Stimulated activated CD4-positive, alpha-beta T cell treated with anti-CD3 and anti-CD28 coated beads, TNF-alpha, amount 100 ng/mL, for 24 hours (primary cell): Measurements from ENCODE around the gene PRKCZ.
A peak's percentile ranks its signal among the peaks of the same experiment; 100 is the strongest.

Experiments used
- DNase-seq, 3 experiments: peaks; one replicate each; pipeline ENCODE4 v3.0.0-alpha.2; 2020; ENCODE audit warnings: low read depth in 3 of 3

Gene PRKCZ

GRCh38 chr1:2049718-2050431 lies at the start of gene PRKCZ:
Gene PRKCZ, plus strand, starts transcription at chr1:2050411. Its CDS starts 220 bp downstream, at chr1:2050631.
- peak; percentile 83 to 92 (median 87) for DNase-seq

GRCh38 chr1:2000432-2000831 lies 49.8 kb upstream of the PRKCZ start:
- DNase-seq = no peak

- DNase-seq = no peak
These were observed 49.4 kb upstream of the PRKCZ start for GRCh38 chr1:2000850-2001249.

DNA sequence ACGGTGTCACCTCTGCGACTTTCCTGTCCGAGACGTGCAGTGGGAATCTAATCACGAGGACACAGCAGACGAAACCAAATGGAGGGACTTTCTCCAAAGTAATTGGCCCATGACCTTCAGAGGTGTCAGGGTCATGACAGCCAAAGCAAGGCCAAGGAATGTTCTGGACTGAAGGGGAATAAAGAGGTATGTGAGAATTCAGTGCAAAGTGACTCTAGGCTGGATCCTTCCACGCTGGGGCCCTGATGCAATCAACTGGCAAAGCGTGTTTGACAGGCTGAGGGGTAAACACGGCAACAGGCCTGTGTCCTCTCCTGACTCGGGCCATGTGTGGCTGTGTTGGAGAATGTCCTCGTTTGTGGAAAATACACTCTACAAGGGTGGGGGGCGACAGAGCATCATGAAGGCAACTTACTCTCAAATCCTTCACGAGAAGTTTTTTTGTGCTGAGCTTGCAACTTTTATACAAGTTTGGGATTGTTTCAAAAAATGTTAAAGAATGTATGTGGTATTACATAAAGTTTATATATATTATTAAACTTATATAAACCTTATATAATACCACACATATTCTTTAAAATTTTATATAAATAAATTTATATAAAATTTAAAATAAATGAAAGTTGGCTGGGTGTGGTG lies 48.3 kb upstream of the PRKCZ start:
- DNase-seq = no peak

DNA sequence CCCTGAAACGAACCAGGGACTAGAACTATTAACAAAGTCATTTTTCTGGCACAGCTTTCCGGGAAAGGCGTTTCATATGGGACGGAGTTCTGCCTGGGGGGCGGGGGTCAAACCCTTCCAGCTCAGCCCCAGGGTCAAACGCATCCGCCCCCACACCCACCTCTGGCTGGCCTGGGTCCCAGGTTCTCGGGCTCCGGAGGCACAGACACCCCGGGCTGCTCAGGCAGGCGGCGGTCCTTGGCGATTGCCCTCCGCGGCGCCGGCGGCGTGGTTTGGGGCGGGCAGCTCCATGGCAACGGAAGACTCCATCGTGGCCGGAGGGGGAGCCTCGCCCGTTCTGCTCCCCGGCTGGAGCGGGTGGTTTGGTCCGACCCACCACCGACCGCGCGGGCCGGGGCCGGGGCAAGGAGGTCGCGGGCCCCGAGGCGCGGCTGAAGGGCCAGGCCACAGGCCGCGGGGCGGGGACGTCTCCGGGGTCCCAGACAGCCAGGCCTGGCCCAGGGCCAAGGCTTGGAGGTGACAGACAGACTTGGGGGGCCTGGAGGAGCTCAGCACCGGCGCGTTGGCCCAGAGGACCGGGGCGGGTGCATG lies 46.6 kb upstream of the PRKCZ start, which contains the start of gene CFAP74:
CFAP74 (minus strand) TSS at position 246 of the 591 bp plus-strand sequence. CDS start 12,830 bp downstream, outside the sequence.
- DNase-seq = no peak

GRCh38 chr1:2004856-2005255 lies 45.4 kb upstream of the PRKCZ start:
- no peak for DNase-seq

GRCh38 chr1:2009101-2010053 lies 40.8 kb upstream of the PRKCZ start:
- DNase-seq = no peak

DNA sequence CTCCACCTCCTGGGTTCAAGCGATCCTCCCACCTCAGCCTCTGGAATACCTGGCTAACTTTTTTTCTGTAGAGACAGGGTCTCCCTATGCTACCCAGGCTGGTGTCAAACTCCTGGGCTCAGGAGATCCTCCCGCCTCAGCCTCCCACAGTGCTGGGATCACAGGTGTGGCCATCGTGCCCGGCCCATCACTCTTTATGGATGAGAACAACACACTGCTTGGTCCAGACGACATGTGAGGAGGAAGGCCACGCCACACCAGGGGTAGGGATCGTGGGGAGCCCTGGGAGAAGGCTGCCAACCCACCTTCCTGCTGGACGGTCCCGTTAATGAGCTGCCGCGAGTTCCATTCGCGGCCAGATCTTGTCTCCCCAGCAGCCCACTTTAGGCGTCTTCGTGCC lies 36.0 kb upstream of the PRKCZ start:
- no peak for DNase-seq

GRCh38 chr1:2014741-2015735 lies 35.2 kb upstream of the PRKCZ start:
- no peak for DNase-seq

GRCh38 chr1:2016123-2016522 lies 34.1 kb upstream of the PRKCZ start:
- DNase-seq = no peak

DNA sequence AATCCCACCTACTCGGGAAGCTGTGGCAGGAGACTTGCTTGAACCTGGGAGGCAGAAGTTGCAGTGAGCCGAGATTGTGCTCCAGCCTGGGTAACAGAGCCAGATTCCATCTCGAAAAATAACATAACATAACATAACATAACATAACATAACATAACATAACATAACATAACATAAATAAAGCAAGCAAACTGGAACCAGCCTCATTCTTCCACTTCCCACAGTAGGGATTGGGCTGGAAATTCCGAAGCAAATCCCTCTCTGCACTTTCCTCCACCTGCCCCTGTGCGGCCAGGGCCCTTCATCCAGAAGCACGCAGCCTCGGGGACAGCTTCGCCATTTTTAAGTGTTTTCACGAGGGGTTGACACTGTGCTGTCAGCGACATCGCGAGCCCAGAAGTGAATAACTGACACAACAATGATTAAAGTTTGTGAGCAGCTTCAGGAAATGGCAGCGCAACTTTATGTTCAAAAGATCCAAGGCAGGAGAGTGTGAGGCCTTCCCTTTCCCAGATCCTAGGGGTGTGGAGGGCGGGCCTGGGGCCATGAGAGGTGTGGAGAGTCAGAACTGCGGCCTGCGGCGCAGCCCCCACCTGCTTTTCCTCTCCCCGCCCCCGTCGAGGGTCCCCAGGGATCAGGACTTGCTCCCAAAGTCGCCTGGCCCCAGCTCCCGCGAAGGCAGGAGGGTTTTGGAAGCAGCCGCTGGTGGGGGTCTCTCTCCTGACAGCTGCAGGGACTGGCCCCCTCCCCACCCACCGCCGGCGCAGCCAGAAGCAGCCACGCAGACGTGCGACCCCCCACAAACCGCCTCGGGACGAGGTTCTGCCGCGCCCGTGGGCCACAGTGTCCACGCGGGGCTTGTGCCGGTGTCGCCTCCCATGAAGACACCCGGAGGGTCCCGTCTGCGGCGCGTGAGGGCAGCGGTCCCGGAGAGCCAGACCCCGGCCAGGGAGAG lies 31.7 kb upstream of the PRKCZ start:
- no peak for DNase-seq

DNA sequence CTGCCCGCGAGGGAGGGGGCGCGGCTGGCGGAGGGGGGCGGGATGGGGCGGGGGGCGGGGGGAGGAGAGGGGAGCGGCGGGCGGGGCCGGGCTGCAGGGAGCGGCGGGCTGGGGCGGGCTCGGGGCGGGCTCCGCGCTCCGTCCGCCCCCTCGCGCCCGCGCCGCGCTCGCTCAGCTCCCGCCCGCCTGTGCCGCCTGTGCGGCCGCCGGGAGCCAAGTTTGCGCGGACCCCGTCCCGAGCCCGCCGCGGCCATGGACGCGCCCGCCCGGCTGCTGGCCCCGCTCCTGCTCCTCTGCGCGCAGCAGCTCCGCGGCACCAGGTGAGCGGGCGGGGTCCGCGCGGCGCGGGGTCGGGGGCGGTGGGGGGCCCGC lies 31.1 kb upstream of the PRKCZ start, which contains the start of gene GABRD:
GABRD (plus strand) TSS at position 174 of the 372 bp plus-strand sequence; CDS start at position 253, 79 bp downstream.
- peak in 1 of 3 experiments; percentile 7 for DNase-seq

GRCh38 chr1:2019571-2020309 lies 30.5 kb upstream of the PRKCZ start:
- DNase-seq = no peak

- DNase-seq = no peak
These were observed 29.9 kb upstream of the PRKCZ start for GRCh38 chr1:2020310-2020655.

DNA sequence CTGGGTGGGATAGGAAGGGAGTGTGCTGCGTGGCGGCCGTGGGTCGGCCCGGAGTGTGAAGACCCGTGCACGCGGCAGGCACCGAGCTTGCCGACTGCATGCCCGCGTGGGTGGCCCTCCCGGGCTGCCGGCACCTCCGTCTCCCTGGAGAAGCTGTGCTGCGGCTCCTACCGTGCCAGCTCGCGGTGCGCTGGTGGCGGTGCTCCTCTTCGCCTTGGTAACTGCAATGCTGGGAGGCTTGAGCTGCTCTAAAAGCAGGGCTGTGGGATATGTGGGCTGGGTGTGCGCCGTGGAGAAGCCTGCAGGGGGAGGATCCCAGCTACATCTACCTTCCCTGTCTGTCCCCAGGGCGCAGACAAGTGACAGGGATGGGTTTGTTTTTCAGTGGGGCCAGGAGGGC lies 28.7 kb upstream of the PRKCZ start:
- no peak for DNase-seq

DNA sequence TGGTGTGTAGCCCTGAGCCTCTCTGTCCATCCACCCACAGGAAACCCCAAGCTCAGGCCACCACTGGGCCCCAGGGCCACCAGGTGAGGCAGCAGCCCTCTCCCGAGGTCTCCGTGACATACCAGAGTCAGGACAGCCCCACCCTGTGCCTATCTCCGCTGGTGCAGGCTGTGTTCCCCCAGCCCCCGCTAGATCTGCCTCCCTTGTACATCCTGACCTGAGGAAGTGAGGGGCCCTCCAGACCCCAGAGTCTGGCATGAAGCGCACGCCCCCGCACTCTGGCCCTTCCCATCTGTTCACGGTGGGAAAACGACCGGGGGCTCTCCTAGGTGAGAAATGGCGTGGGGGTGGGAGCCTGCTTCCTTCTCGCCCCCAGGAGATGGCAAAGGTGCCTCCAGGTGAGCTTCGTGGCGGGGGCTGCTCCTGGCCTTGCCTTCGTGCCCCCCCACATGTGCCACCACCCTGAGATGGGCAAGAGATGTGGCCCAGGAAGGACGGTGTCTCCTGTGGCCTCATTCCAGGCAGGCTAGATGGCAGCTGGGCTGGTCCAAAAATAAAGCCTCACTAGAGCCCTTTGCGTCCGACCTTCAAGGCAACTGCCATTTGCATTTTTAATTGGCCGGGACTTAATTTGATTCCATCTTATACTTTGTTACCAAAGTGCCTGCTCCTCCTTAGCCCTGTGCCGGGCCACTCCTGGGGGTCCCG lies 28.0 kb upstream of the PRKCZ start:
- DNase-seq = no peak

- DNase-seq = no peak
These were observed 27.0 kb upstream of the PRKCZ start for GRCh38 chr1:2023187-2023586.

- no peak for DNase-seq
These were observed 25.8 kb upstream of the PRKCZ start for GRCh38 chr1:2024451-2024850.
